WTC11 (cell line): Measurements from ENCODE around the gene BDH1. TPM values are rescaled to one million over a fixed set of nuclear protein-coding genes. Genes with fewer than 3 reads are reported as not detected.

Experiments
- ATAC-seq: fragments of 200-7000 bp; cut with Tn5 transposase; 2 replicates; pipeline ENCODE4 v1.10.0; 2021; ENCODE audit warnings: mild to moderate bottlenecking, moderate library complexity
- CTCF ChIA-PET: fragments of 300-600 bp; sonication (Branson Sonifier 250); formaldehyde crosslinking; loops from one replicate; lab custom pipeline; 2021; ENCODE audit warnings: antibody characterized with exemption; lab: Charles Lee
- POLR2A ChIA-PET: fragments of 350-600 bp; sonication (Branson Sonifier 250); formaldehyde crosslinking; loops from one replicate; lab custom pipeline; 2021; ENCODE audit warnings: antibody characterized with exemption; lab: Charles Lee
- DNase-seq: peaks from one replicate; pipeline ENCODE4 v3.0.0; 2021; ENCODE audit warnings: low spot score
- H3K27ac Mint-ChIP-seq: 2 replicates; pipeline ENCODE4 v1.8.0; 2021; ENCODE audit warnings: mixed read lengths
- H3K27me3 Mint-ChIP-seq: 2 replicates; pipeline ENCODE4 v1.8.0; 2021; ENCODE audit warnings: low read depth, mild to moderate bottlenecking, moderate library complexity, mixed read lengths
- H3K36me3 Mint-ChIP-seq: 2 replicates; pipeline ENCODE4 v1.8.0; 2021; ENCODE audit warnings: mixed read lengths
- H3K4me1 Mint-ChIP-seq: 2 replicates; pipeline ENCODE4 v1.8.0; 2022; ENCODE audit warnings: mixed read lengths
- H3K4me3 Mint-ChIP-seq: 2 replicates; pipeline ENCODE4 v1.8.0; 2021; ENCODE audit warnings: mild to moderate bottlenecking, moderate library complexity, mixed read lengths
- H3K9me3 Mint-ChIP-seq: 2 replicates; pipeline ENCODE4 v1.8.0; 2021; ENCODE audit warnings: mixed read lengths
- ELF4 ChIP-seq: sonication (generic); formaldehyde crosslinking; IDR thresholded peaks from 2 replicates; pipeline ENCODE4 v1.8.1; 2022; ENCODE audit warnings: low read depth, mild to moderate bottlenecking, moderate library complexity, missing genetic modification reagents
- ESRRA ChIP-seq: sonication (generic); formaldehyde crosslinking; IDR thresholded peaks from 2 replicates; pipeline ENCODE4 v1.8.1; 2022; ENCODE audit warnings: mild to moderate bottlenecking, missing genetic modification reagents, borderline replicate concordance
- ETV6 ChIP-seq: sonication (generic); formaldehyde crosslinking; IDR thresholded peaks from 2 replicates; pipeline ENCODE4 v1.8.1; 2022; ENCODE audit warnings: mild to moderate bottlenecking, missing genetic modification reagents
- FOXK1 ChIP-seq: sonication (generic); formaldehyde crosslinking; IDR thresholded peaks from 2 replicates; pipeline ENCODE4 v1.8.0; 2022; ENCODE audit warnings: mild to moderate bottlenecking, moderate library complexity, missing genetic modification reagents
- GABPB1 ChIP-seq: sonication (generic); formaldehyde crosslinking; IDR thresholded peaks from 2 replicates; pipeline ENCODE4 v1.8.1; 2023; ENCODE audit warnings: mild to moderate bottlenecking, missing genetic modification reagents
- HMGA2 ChIP-seq: fragments of 250-450 bp; sonication (Bioruptor Pico); IDR thresholded peaks from 2 replicates; pipeline ENCODE4 v1.4.0; 2021; ENCODE audit warnings: mild to moderate bottlenecking, moderate library complexity
- IRF2 ChIP-seq: sonication (generic); formaldehyde crosslinking; IDR thresholded peaks from 2 replicates; pipeline ENCODE4 v1.8.0; 2022; ENCODE audit warnings: low read depth, missing genetic modification reagents, borderline replicate concordance
- NFE2L1 ChIP-seq: sonication (generic); formaldehyde crosslinking; IDR thresholded peaks from 2 replicates; pipeline ENCODE4 v1.8.1; 2023; ENCODE audit warnings: missing genetic modification reagents
- NR3C1 ChIP-seq: sonication (generic); formaldehyde crosslinking; conservative IDR thresholded peaks from 2 replicates; pipeline ENCODE4 v1.8.1; 2023; ENCODE audit warnings: low read depth, mild to moderate bottlenecking, missing genetic modification reagents
- PREB ChIP-seq: sonication (generic); formaldehyde crosslinking; IDR thresholded peaks from 2 replicates; pipeline ENCODE4 v1.8.1; 2022; ENCODE audit warnings: mild to moderate bottlenecking, missing genetic modification reagents, moderate library complexity, borderline replicate concordance
- PRRX2 ChIP-seq: fragments of 250-450 bp; sonication (Bioruptor Pico); IDR thresholded peaks from 2 replicates; pipeline ENCODE4 v1.8.0; 2021; ENCODE audit warnings: mild to moderate bottlenecking
- RELA ChIP-seq: sonication (generic); formaldehyde crosslinking; IDR thresholded peaks from 2 replicates; pipeline ENCODE4 v1.8.1; 2022; ENCODE audit warnings: missing genetic modification reagents, mild to moderate bottlenecking, borderline replicate concordance
- ZNF121 ChIP-seq: sonication (generic); formaldehyde crosslinking; IDR thresholded peaks from 2 replicates; pipeline ENCODE4 v1.8.0; 2023; ENCODE audit warnings: missing genetic modification reagents
- ZNF138 ChIP-seq: sonication (generic); formaldehyde crosslinking; conservative IDR thresholded peaks from 2 replicates; pipeline ENCODE4 v1.8.1; 2022; ENCODE audit warnings: mild to moderate bottlenecking, moderate library complexity, missing genetic modification reagents
- total RNA-seq: library from RNA; stranded (reverse); gene quantifications from 3 replicates; pipeline ENCODE4 v1.2.3, GENCODE V29; 2021
- TF ChIP-seq, protein P1 (sequence below): sonication (generic); formaldehyde crosslinking; IDR thresholded peaks from 2 replicates; pipeline ENCODE4 v1.8.0; 2022; ENCODE audit warnings: mild to moderate bottlenecking, missing genetic modification reagents
- TF ChIP-seq, protein P2 (sequence below): sonication (generic); formaldehyde crosslinking; IDR thresholded peaks from 2 replicates; pipeline ENCODE4 v1.8.0; 2022; ENCODE audit warnings: mild to moderate bottlenecking, missing genetic modification reagents
- TF ChIP-seq, protein P3 (sequence below): sonication (generic); formaldehyde crosslinking; IDR thresholded peaks from 2 replicates; pipeline ENCODE4 v1.8.1; 2023; ENCODE audit warnings: mild to moderate bottlenecking, missing genetic modification reagents, borderline replicate concordance
- TF ChIP-seq, protein P4 (sequence below): fragments of 250-450 bp; sonication (Bioruptor Pico); conservative IDR thresholded peaks from 2 replicates; pipeline ENCODE4 v1.9.0; 2021; ENCODE audit warnings: mild to moderate bottlenecking
- TF ChIP-seq, protein P5 (sequence below): fragments of 200-600 bp; IDR thresholded peaks from 2 replicates; pipeline ENCODE4 v1.8.0; 2022; ENCODE audit warnings: antibody characterized with exemption

Gene BDH1
- total RNA-seq, 1 experiment from 2014 or later: 26.8 TPM

- Mint-ChIP-seq H3K4me3 (no peak overlapping the region), H3K27ac (no peak overlapping the region), H3K36me3 (no peaks in the 10 kb centered on the region), H3K9me3 (peaks cover 13% of the 10 kb centered on the region), H3K4me1 (no peaks in the 10 kb centered on the region), H3K27me3 (no peaks in the 10 kb centered on the region)
- ChIA-PET CTCF (interaction anchor here (2.4 kb wide), 1 partner anchor 247 kb away, joined by 30 read pairs; no protein-coding TSS in a partner anchor), POLR2A (no interaction called here)
- TF ChIP-seq PREB (CRISPR knock-in tag) (no peak), ESRRA (CRISPR knock-in tag) (no peak), FOXK1 (CRISPR knock-in tag) (no peak), GABPB1 (no peak), NFE2L1 (CRISPR knock-in tag) (no peak), ETV6 (CRISPR knock-in tag) (no peak), RELA (no peak), HMGA2 (CRISPR knock-in tag) (no peak), PRRX2 (CRISPR knock-in tag) (no peak), IRF2 (no peak), NR3C1 (CRISPR knock-in tag) (no peak)
- TF ChIP-seq, protein P1, sequence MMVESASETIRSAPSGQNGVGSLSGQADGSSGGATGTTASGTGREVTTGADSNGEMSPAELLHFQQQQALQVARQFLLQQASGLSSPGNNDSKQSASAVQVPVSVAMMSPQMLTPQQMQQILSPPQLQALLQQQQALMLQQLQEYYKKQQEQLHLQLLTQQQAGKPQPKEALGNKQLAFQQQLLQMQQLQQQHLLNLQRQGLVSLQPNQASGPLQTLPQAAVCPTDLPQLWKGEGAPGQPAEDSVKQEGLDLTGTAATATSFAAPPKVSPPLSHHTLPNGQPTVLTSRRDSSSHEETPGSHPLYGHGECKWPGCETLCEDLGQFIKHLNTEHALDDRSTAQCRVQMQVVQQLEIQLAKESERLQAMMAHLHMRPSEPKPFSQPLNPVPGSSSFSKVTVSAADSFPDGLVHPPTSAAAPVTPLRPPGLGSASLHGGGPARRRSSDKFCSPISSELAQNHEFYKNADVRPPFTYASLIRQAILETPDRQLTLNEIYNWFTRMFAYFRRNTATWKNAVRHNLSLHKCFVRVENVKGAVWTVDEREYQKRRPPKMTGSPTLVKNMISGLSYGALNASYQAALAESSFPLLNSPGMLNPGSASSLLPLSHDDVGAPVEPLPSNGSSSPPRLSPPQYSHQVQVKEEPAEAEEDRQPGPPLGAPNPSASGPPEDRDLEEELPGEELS: no peak
- TF ChIP-seq, protein P2, sequence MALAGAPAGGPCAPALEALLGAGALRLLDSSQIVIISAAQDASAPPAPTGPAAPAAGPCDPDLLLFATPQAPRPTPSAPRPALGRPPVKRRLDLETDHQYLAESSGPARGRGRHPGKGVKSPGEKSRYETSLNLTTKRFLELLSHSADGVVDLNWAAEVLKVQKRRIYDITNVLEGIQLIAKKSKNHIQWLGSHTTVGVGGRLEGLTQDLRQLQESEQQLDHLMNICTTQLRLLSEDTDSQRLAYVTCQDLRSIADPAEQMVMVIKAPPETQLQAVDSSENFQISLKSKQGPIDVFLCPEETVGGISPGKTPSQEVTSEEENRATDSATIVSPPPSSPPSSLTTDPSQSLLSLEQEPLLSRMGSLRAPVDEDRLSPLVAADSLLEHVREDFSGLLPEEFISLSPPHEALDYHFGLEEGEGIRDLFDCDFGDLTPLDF (CRISPR knock-in tag): no peak
- ATAC-seq (no peak), DNase-seq (no peak)
Measured at GRCh38 chr3:197503652-197504051, 52.1 kb downstream of the BDH1 start.

GRCh38 chr3:197501879-197502620, 53.7 kb downstream of the BDH1 start:
- peaks cover 26% of the 10 kb centered on the region for H3K9me3 Mint-ChIP-seq
- peaks cover 7% of the 10 kb centered on the region for H3K36me3 Mint-ChIP-seq
- CTCF ChIA-PET: interaction anchor here (0.6 to 2.4 kb wide), 42 partner anchors 8 to 523 kb away, joined by 3 to 30 read pairs (median 4); partner anchors contain the start of genes DLG1 and MELTF
- TF ChIP-seq ELF4 (CRISPR knock-in tag): no peak
- peak; percentile 48; the same call in 1 of the 2 replicates for TF ChIP-seq FOXK1 (CRISPR knock-in tag)
- TF ChIP-seq, protein P3, sequence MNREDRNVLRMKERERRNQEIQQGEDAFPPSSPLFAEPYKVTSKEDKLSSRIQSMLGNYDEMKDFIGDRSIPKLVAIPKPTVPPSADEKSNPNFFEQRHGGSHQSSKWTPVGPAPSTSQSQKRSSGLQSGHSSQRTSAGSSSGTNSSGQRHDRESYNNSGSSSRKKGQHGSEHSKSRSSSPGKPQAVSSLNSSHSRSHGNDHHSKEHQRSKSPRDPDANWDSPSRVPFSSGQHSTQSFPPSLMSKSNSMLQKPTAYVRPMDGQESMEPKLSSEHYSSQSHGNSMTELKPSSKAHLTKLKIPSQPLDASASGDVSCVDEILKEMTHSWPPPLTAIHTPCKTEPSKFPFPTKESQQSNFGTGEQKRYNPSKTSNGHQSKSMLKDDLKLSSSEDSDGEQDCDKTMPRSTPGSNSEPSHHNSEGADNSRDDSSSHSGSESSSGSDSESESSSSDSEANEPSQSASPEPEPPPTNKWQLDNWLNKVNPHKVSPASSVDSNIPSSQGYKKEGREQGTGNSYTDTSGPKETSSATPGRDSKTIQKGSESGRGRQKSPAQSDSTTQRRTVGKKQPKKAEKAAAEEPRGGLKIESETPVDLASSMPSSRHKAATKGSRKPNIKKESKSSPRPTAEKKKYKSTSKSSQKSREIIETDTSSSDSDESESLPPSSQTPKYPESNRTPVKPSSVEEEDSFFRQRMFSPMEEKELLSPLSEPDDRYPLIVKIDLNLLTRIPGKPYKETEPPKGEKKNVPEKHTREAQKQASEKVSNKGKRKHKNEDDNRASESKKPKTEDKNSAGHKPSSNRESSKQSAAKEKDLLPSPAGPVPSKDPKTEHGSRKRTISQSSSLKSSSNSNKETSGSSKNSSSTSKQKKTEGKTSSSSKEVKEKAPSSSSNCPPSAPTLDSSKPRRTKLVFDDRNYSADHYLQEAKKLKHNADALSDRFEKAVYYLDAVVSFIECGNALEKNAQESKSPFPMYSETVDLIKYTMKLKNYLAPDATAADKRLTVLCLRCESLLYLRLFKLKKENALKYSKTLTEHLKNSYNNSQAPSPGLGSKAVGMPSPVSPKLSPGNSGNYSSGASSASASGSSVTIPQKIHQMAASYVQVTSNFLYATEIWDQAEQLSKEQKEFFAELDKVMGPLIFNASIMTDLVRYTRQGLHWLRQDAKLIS (CRISPR knock-in tag): no peak
- TF ChIP-seq, protein P4, sequence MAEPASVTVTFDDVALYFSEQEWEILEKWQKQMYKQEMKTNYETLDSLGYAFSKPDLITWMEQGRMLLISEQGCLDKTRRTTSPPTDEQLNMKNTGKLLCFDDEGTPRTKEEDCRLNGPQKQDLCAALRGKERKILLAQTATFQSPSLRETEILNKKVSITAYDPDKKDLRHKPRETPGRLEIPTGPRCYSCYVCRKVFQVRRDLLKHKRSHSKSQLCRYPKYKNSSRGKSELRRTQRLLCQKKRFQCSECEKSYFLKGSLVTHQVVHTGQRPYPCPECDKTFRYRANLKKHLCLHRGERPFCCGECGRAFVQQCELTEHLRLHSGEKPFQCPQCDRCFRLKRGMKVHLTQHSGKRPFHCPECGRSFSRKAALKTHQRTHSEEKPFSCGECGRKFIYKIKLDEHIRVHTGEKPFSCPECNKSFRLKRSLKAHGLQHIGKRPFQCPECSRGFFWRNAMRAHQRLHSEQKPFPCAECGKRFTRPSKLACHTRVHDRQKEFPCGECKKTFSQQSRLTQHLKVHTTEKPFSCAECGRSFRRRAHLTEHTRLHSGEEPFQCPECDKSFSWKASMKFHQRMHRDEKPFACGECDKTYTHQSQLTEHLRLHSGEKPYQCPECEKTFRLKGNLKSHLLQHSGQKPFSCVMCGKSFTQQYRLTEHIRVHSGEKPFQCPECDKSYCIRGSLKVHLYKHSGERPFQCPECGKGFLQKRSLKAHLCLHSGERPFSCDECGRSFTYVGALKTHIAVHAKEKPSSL: no peak
- TF ChIP-seq, protein P2 (CRISPR knock-in tag): no peak
- TF ChIP-seq ZNF138: no peak
- TF ChIP-seq, protein P5, sequence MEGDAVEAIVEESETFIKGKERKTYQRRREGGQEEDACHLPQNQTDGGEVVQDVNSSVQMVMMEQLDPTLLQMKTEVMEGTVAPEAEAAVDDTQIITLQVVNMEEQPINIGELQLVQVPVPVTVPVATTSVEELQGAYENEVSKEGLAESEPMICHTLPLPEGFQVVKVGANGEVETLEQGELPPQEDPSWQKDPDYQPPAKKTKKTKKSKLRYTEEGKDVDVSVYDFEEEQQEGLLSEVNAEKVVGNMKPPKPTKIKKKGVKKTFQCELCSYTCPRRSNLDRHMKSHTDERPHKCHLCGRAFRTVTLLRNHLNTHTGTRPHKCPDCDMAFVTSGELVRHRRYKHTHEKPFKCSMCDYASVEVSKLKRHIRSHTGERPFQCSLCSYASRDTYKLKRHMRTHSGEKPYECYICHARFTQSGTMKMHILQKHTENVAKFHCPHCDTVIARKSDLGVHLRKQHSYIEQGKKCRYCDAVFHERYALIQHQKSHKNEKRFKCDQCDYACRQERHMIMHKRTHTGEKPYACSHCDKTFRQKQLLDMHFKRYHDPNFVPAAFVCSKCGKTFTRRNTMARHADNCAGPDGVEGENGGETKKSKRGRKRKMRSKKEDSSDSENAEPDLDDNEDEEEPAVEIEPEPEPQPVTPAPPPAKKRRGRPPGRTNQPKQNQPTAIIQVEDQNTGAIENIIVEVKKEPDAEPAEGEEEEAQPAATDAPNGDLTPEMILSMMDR: peak; percentile 65
- peak; percentile 50; the same call in 1 of the 2 replicates for TF ChIP-seq ZNF121 (CRISPR knock-in tag)

More at GRCh38 chr3:197501879-197502620, 53.7 kb downstream of the BDH1 start:
- peak; percentile 93 for ATAC-seq
- H3K4me1 Mint-ChIP-seq: no peaks in the 10 kb centered on the region
- H3K27me3 Mint-ChIP-seq: peaks cover 7% of the 10 kb centered on the region
- H3K4me3 Mint-ChIP-seq: no peak overlapping the region
- DNase-seq: peak; percentile 81
- POLR2A ChIA-PET: interaction anchor here (1.3 kb wide), 1 partner anchor 13 kb away, joined by 3 read pairs; no protein-coding TSS in a partner anchor
- no peak overlapping the region for H3K27ac Mint-ChIP-seq
